T-cell (primary cell): ENCODE results near the gene SPATA21. TPM values are rescaled to one million over a fixed set of nuclear protein-coding genes. Genes with fewer than 3 reads are reported as not detected.

Experiments
- ATAC-seq, 4 experiments: fragments of 200-7000 bp in 3 of 4; fragments of 150-1000 bp in 1 of 4; cut with Tn5 transposase; replicated peaks in 1 of 4; 1 replicate in 3 of 4; 2 replicates in 1 of 4; pipeline ENCODE4 v1.10.0; 2021; ENCODE audit warnings: moderate library complexity in 3 of 4, mild to moderate bottlenecking in 2 of 4, moderate number of reproducible peaks in 1 of 4
- CTCF ChIA-PET, 2 donors: fragments of 300-600 bp; sonication (Branson Sonifier 250); formaldehyde crosslinking; loops; one replicate each; lab custom pipeline; 2022; ENCODE audit warnings: antibody characterized with exemption in 2 of 2; lab: Charles Lee
- POLR2A ChIA-PET, 2 donors: fragments of 300-600 bp; sonication (Branson Sonifier 250); formaldehyde crosslinking; loops; one replicate each; lab custom pipeline; 2022; ENCODE audit warnings: antibody characterized with exemption in 2 of 2; lab: Charles Lee
- DNase-seq, 35 experiments: peaks; one replicate each; pipeline versions ENCODE4 v3.0.0 to v3.0.0-alpha.2; 2013 to 2023
- H3K27ac ChIP-seq: one replicate; pipeline ENCODE4 v1.5.1; 2013; ENCODE audit warnings: low read length
- H3K27me3 ChIP-seq, 2 experiments: replicated peaks in 1 of 2; 1 replicate in 1 of 2; 2 replicates in 1 of 2; pipeline versions ENCODE4 v1.6.1 to v1.7.0; 2013; ENCODE audit warnings: low read length in 1 of 2, mixed read lengths in 1 of 2; ENCODE audit not compliant: control insufficient read depth in 2 of 2, insufficient read depth in 2 of 2; ENCODE audit errors: extremely low read depth in 1 of 2
- H3K36me3 ChIP-seq, 2 donors: 1 replicate in 1 of 2; 2 replicates in 1 of 2; pipeline versions ENCODE4 v1.6.1 to v1.7.0; 2013; ENCODE audit warnings: low read length in 1 of 2; ENCODE audit not compliant: control insufficient read depth in 2 of 2, insufficient read depth in 1 of 2; ENCODE audit errors: extremely low read depth in 1 of 2
- H3K4me1 ChIP-seq, 2 experiments: 1 replicate in 1 of 2; 2 replicates in 1 of 2; pipeline versions ENCODE4 v1.6.1 to v1.7.0; 2013; ENCODE audit warnings: low read length in 2 of 2, mixed read lengths in 1 of 2; ENCODE audit not compliant: insufficient read depth in 2 of 2, control insufficient read depth in 1 of 2; ENCODE audit errors: extremely low read depth in 1 of 2
- H3K4me3 ChIP-seq, 2 donors: 1 replicate in 1 of 2; 2 replicates in 1 of 2; pipeline versions ENCODE4 v1.5.1 to v1.7.0; 2013; ENCODE audit warnings: mild to moderate bottlenecking in 2 of 2, low read length in 1 of 2, moderate library complexity in 1 of 2; ENCODE audit not compliant: control insufficient read depth in 1 of 2; ENCODE audit errors: extremely low read depth in 1 of 2
- H3K9me3 ChIP-seq: 2 replicates; pipeline ENCODE4 v1.7.0; 2013
- H3K27ac Mint-ChIP-seq, 2 donors: one replicate each; pipeline ENCODE4 v1.8.0; 2020 to 2021; ENCODE audit warnings: mild to moderate bottlenecking in 2 of 2, mixed read lengths in 2 of 2
- H3K27me3 Mint-ChIP-seq, 2 donors: one replicate each; pipeline ENCODE4 v1.8.0; 2021 to 2022; ENCODE audit warnings: mixed read lengths in 2 of 2
- H3K36me3 Mint-ChIP-seq: one replicate; pipeline ENCODE4 v1.8.0; 2021; ENCODE audit warnings: mixed read lengths
- H3K4me1 Mint-ChIP-seq, 3 donors: one replicate each; pipeline ENCODE4 v1.8.0; 2020 to 2022; ENCODE audit warnings: mixed read lengths in 3 of 3, mild to moderate bottlenecking in 1 of 3
- H3K4me3 Mint-ChIP-seq, 3 donors: one replicate each; pipeline ENCODE4 v1.8.0; 2020 to 2022; ENCODE audit warnings: mild to moderate bottlenecking in 3 of 3, mixed read lengths in 3 of 3, moderate library complexity in 3 of 3
- H3K9me3 Mint-ChIP-seq, 3 donors: one replicate each; pipeline ENCODE4 v1.8.0; 2020 to 2022; ENCODE audit warnings: mixed read lengths in 3 of 3
- WGBS: methylation state at CpG from one replicate; pipeline ENCODE4 v1.1.5; 2013; ENCODE audit warnings: missing lambda C conversion rate; ENCODE audit not compliant: insufficient coverage; 5-methylcytosine and 5-hydroxymethylcytosine counted together
- total RNA-seq, 35 experiments: library from RNA in 6 of 35; stranded (reverse) in 6 of 35; fragments of 120-200 nt in 1 of 35; gene quantifications; one replicate each; pipeline versions ENCODE4 v1.2.1 to v1.2.4 and lab custom pipeline; 2013 to 2026

The SPATA21 gene
- total RNA-seq, 5 donors from 2014 or later (not counting 1 experiment from before 2014, with no cell fraction given), result not detected

- no peaks in the 10 kb centered on the region for H3K4me1 ChIP-seq
- WGBS, result 68% methylated on average over 9 of the region's 9 CpGs
- Mint-ChIP-seq H3K4me3 (no peak overlapping the region), H3K27me3 (peaks cover 2 to 4% of the 10 kb centered on the region in 2 donors), H3K4me1 (no peaks in the 10 kb centered on the region), H3K27ac (no peak overlapping the region), H3K9me3 (no peaks in the 10 kb centered on the region), H3K36me3 (no peaks in the 10 kb centered on the region)
- H3K36me3 ChIP-seq, result no peaks in the 10 kb centered on the region
- ATAC-seq, result no peak
- H3K4me3 ChIP-seq, result no peak overlapping the region
- POLR2A ChIA-PET, result no interaction called here
- CTCF ChIA-PET, result no interaction called here
- DNase-seq, result no peak
- no peak overlapping the region for H3K27ac ChIP-seq
- peaks cover 0 to 19% of the 10 kb centered on the region in 2 experiments for H3K27me3 ChIP-seq
- H3K9me3 ChIP-seq, result no peaks in the 10 kb centered on the region
These were observed 4.2 kb downstream of the SPATA21 start for GRCh38 chr1:16433030-16433429.

GRCh38 chr1:16430606-16431005 lies 6.6 kb downstream of the SPATA21 start:
- Histone ChIP-seq H3K27ac (no peak overlapping the region), H3K4me1 (no peaks in the 10 kb centered on the region), H3K9me3 (no peaks in the 10 kb centered on the region), H3K36me3 (no peaks in the 10 kb centered on the region), H3K4me3 (no peak overlapping the region), H3K27me3 (peaks cover 0 to 19% of the 10 kb centered on the region in 2 experiments)
- peaks cover 2 to 4% of the 10 kb centered on the region in 2 donors for H3K27me3 Mint-ChIP-seq
- no peak for DNase-seq
- H3K36me3 Mint-ChIP-seq, result no peaks in the 10 kb centered on the region
- no peak overlapping the region for H3K27ac Mint-ChIP-seq
- 83% methylated on average over 1 of the region's 3 CpGs for WGBS
- ChIA-PET POLR2A (no interaction called here), CTCF (no interaction called here)
- H3K4me1 Mint-ChIP-seq, result no peaks in the 10 kb centered on the region
- no peak for ATAC-seq
- H3K9me3 Mint-ChIP-seq, result no peaks in the 10 kb centered on the region
- H3K4me3 Mint-ChIP-seq, result no peak overlapping the region

- Histone ChIP-seq H3K4me1 (peaks cover 10 to 19% of the 10 kb centered on the region in 2 experiments), H3K9me3 (no peaks in the 10 kb centered on the region), H3K27me3 (no peaks in the 10 kb centered on the region), H3K4me3 (no peak overlapping the region), H3K36me3 (no peaks in the 10 kb centered on the region), H3K27ac (no peak overlapping the region)
- Mint-ChIP-seq H3K27me3 (no peaks in the 10 kb centered on the region), H3K36me3 (no peaks in the 10 kb centered on the region), H3K4me3 (no peak overlapping the region), H3K4me1 (peaks cover 13 to 19% (median 16%) of the 10 kb centered on the region in 3 donors), H3K9me3 (no peaks in the 10 kb centered on the region), H3K27ac (no peak overlapping the region)
- DNase-seq, result no peak
- ATAC-seq, result no peak
- ChIA-PET CTCF (interaction anchor here in 1 of 2 donors (0.6 kb wide), 2 partner anchors 54 to 626 kb away, joined by 3 to 4 read pairs; no protein-coding TSS in a partner anchor), POLR2A (interaction anchor here in 1 of 2 donors (0.5 kb wide), 1 partner anchor 78 kb away, joined by 9 read pairs; no protein-coding TSS in a partner anchor)
- 100% methylated on average over 7 of the region's 10 CpGs for WGBS
These were observed 11.8 kb downstream of the SPATA21 start for GRCh38 chr1:16425125-16426025.

- 100% methylated on average over 2 of the region's 7 CpGs for WGBS
- peaks cover 10 to 30% of the 10 kb centered on the region in 2 experiments for H3K4me1 ChIP-seq
- DNase-seq (no peak), ATAC-seq (no peak)
- H3K27ac ChIP-seq, result peak overlapping the region; percentile 70
- CTCF ChIA-PET, result no interaction called here
- Mint-ChIP-seq H3K4me3 (peak overlapping the region in 1 of 3 donors; percentile 80), H3K9me3 (no peaks in the 10 kb centered on the region), H3K27ac (peak overlapping the region in 1 of 2 donors; percentile 44), H3K4me1 (peaks cover 23 to 36% (median 35%) of the 10 kb centered on the region in 3 donors), H3K27me3 (no peaks in the 10 kb centered on the region), H3K36me3 (no peaks in the 10 kb centered on the region)
- POLR2A ChIA-PET, result no interaction called here
- H3K27me3 ChIP-seq, result no peaks in the 10 kb centered on the region
- no peak overlapping the region for H3K4me3 ChIP-seq
- H3K9me3 ChIP-seq, result no peaks in the 10 kb centered on the region
- no peaks in the 10 kb centered on the region for H3K36me3 ChIP-seq
These were observed 15.2 kb downstream of the SPATA21 start for GRCh38 chr1:16422041-16422440.

GRCh38 chr1:16421201-16421600 lies 16.0 kb downstream of the SPATA21 start:
- H3K9me3 Mint-ChIP-seq, result no peaks in the 10 kb centered on the region
- DNase-seq, result peak in 1 of 35 experiments; percentile 27
- H3K4me3 Mint-ChIP-seq, result peak overlapping the region; percentile 21 to 80 (median 52)

GRCh38 chr1:16420424-16421118 lies 16.7 kb downstream of the SPATA21 start:
- H3K36me3 ChIP-seq, result no peaks in the 10 kb centered on the region
- Mint-ChIP-seq H3K9me3 (no peaks in the 10 kb centered on the region), H3K4me1 (peaks cover 23 to 36% (median 35%) of the 10 kb centered on the region in 3 donors), H3K27me3 (no peaks in the 10 kb centered on the region), H3K27ac (peak overlapping the region; percentile 93 to 95), H3K4me3 (peak overlapping the region; percentile 52 to 80 (median 62)), H3K36me3 (no peaks in the 10 kb centered on the region)
- H3K4me3 ChIP-seq, result peak overlapping the region in 1 of 2 donors; percentile 6
- DNase-seq, result peak; percentile 14 to 74 (median 41)
- no peaks in the 10 kb centered on the region for H3K9me3 ChIP-seq
- POLR2A ChIA-PET, result interaction anchor here in 1 of 2 donors (0.6 kb wide), 2 partner anchors 57 to 214 kb away, joined by 4 to 8 read pairs; no protein-coding TSS in a partner anchor
- 38% methylated on average over 7 of the region's 9 CpGs for WGBS
- H3K27ac ChIP-seq, result peak overlapping the region; percentile 70
- ATAC-seq, result peak; percentile 96 to 98 (median 98)
- H3K4me1 ChIP-seq, result peaks cover 10 to 30% of the 10 kb centered on the region in 2 experiments
- H3K27me3 ChIP-seq, result no peaks in the 10 kb centered on the region
- CTCF ChIA-PET, result no interaction called here

More at GRCh38 chr1:16421201-16421600, 16.0 kb downstream of the SPATA21 start:
- Histone ChIP-seq H3K27ac (peak overlapping the region; percentile 70), H3K9me3 (no peaks in the 10 kb centered on the region), H3K4me1 (peaks cover 10 to 30% of the 10 kb centered on the region in 2 experiments), H3K36me3 (no peaks in the 10 kb centered on the region), H3K4me3 (no peak overlapping the region), H3K27me3 (no peaks in the 10 kb centered on the region)
- H3K27ac Mint-ChIP-seq, result peak overlapping the region; percentile 93 to 95
- H3K4me1 Mint-ChIP-seq, result peaks cover 23 to 36% (median 35%) of the 10 kb centered on the region in 3 donors
- no peaks in the 10 kb centered on the region for H3K36me3 Mint-ChIP-seq
- H3K27me3 Mint-ChIP-seq, result no peaks in the 10 kb centered on the region
- ATAC-seq, result peak; percentile 12 to 48 (median 40)
- WGBS, result 72% methylated on average over 2 of the region's 7 CpGs
- CTCF ChIA-PET, result no interaction called here
- POLR2A ChIA-PET, result interaction anchor here in 1 of 2 donors (0.6 kb wide), 2 partner anchors 58 to 214 kb away, joined by 4 to 8 read pairs; no protein-coding TSS in a partner anchor
